Lower leg skin (tissue), 3 donors: ENCODE measurements around the gene KRCC1.

Source experiments
- CTCF ChIP-seq, 3 donors: fragments of 450-650 bp; IDR thresholded peaks; one replicate each; pipeline ENCODE4 v1.5.1; 2016; ENCODE audit warnings: antibody characterized with exemption in 3 of 3, mild to moderate bottlenecking in 3 of 3, moderate library complexity in 2 of 3
- POLR2A ChIP-seq, 2 donors: fragments of 450-650 bp; IDR thresholded peaks; one replicate each; pipeline ENCODE4 v1.6.1; 2016 to 2017; ENCODE audit warnings: antibody characterized with exemption in 2 of 2, mild to moderate bottlenecking in 1 of 2, moderate library complexity in 1 of 2

DNA sequence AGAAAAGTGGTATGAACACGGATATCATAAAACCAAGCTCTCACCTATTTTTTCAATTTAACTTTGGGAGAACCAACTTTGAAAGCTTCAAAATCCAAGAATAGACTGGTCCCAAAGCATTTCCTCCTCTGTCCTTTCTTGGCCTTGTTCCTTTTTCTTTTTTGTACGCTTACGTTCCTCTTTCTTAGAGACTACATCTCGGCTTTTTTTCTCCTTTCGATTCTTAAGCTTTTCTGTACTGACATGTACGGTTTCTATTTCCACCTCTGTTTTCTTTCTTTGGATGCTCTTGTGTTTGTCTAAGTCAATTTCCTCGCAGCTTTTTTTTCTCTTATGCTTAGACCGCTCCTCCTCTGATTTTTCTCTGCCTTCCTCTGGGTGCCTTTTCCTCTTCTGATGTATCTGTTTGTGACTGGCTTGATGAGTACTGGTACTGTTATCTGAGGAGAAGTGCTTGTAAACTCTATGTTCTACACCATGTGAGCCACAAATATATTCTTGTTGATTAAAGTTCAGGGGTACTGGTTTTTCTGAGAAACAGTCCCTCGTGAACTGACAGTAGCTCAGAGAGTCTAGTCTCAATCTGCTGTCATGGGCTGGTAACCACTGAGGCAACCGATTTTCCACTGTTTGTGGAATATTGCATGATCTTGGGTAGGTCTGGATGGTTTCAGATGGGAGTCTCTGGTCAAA, 27.7 kb downstream of the KRCC1 start:
- TF ChIP-seq CTCF (IDR thresholded peaks at IDR 0.05) (no peak), POLR2A (IDR thresholded peaks at IDR 0.05) (no peak)
